Sigmoid colon (tissue), 7 donors: ENCODE results near the gene TRAPPC12. TPM values are rescaled to one million over a fixed set of nuclear protein-coding genes. Genes with fewer than 3 reads are reported as not detected.

ENCODE experiments used
- DNase-seq: peaks from one replicate; pipeline ENCODE4 v3.0.0-alpha.2; 2019
- H3K27ac ChIP-seq, 4 donors: fragments of 200-600 bp; sonication (generic); one replicate each; pipeline ENCODE4 v1.5.1; 2016 to 2019; ENCODE audit warnings: mild to moderate bottlenecking in 1 of 4
- H3K27me3 ChIP-seq, 3 donors: fragments of 200-600 bp; sonication (generic); one replicate each; pipeline ENCODE4 v1.5.1; 2019; ENCODE audit warnings: mild to moderate bottlenecking in 1 of 3
- H3K36me3 ChIP-seq, 4 donors: fragments of 200-600 bp; sonication (generic); one replicate each; pipeline ENCODE4 v1.5.1; 2016 to 2019
- H3K4me1 ChIP-seq, 4 donors: fragments of 200-600 bp; sonication (generic); one replicate each; pipeline ENCODE4 v1.5.1; 2017 to 2019
- H3K4me3 ChIP-seq, 4 donors: fragments of 200-600 bp; sonication (generic); one replicate each; pipeline ENCODE4 v1.5.1; 2017 to 2019; ENCODE audit warnings: mild to moderate bottlenecking in 2 of 4, moderate library complexity in 1 of 4
- H3K9me3 ChIP-seq, 4 donors: fragments of 200-600 bp in 3 of 4; sonication (generic) in 3 of 4; one replicate each; pipeline versions ENCODE4 v1.5.1 to v1.6.1; 2013 to 2019
- EP300 ChIP-seq, 4 donors: sonication (generic); formaldehyde crosslinking; IDR thresholded peaks; one replicate each; pipeline ENCODE4 v1.6.1; 2017; ENCODE audit warnings: antibody characterized with exemption in 4 of 4
- POLR2A ChIP-seq, 2 donors: fragments of 450-650 bp; IDR thresholded peaks; one replicate each; pipeline ENCODE4 v1.6.1; 2016; ENCODE audit warnings: antibody characterized with exemption in 2 of 2, mild to moderate bottlenecking in 2 of 2, moderate library complexity in 2 of 2
- POLR2AphosphoS5 ChIP-seq, 4 donors: sonication (generic); formaldehyde crosslinking; IDR thresholded peaks; one replicate each; pipeline ENCODE4 v1.6.1; 2017; ENCODE audit warnings: antibody characterized with exemption in 4 of 4
- WGBS, 2 donors: extraction: QIAGEN DNeasy Blood & Tissue Kit; methylation state at CpG; one replicate each; pipeline ENCODE4 v1.1.7; 2013; 5-methylcytosine and 5-hydroxymethylcytosine counted together
- intact Hi-C: fragments of 100-400 bp; cut with DNase I; formaldehyde crosslinking; loops from one replicate; pipeline ENCODE4 v1.15.1; 2023
- polyA plus RNA-seq, 3 donors: library from polyadenylated mRNA; stranded (reverse); fragments of 200-250 nt; gene quantifications; one replicate each; pipeline ENCODE4 v1.2.3, GENCODE V29; 2013
- total RNA-seq, 4 donors: library from RNA; depleted of rRNA; stranded (reverse); fragments of >200 nt; gene quantifications; one replicate each; pipeline ENCODE4 v1.1.0, GENCODE V29; 2016
- TF ChIP-seq, protein P1 (sequence below), 4 experiments: fragments of 450-650 bp in 3 of 4; fragments of 200-600 bp in 1 of 4; IDR thresholded peaks; one replicate each; pipeline ENCODE4 v1.5.1; 2016 to 2019; ENCODE audit warnings: antibody characterized with exemption in 4 of 4, mild to moderate bottlenecking in 3 of 4, moderate library complexity in 2 of 4
- donor health status: healthy with polysubstance abuse.
- donor health status: Bipolar disorder and iron deficiency.
- donor health status: healthy.

TRAPPC12 gene
- total and polyA plus RNA-seq, 7 donors = 22.7 to 79.5 (median 50.5) TPM

DNA sequence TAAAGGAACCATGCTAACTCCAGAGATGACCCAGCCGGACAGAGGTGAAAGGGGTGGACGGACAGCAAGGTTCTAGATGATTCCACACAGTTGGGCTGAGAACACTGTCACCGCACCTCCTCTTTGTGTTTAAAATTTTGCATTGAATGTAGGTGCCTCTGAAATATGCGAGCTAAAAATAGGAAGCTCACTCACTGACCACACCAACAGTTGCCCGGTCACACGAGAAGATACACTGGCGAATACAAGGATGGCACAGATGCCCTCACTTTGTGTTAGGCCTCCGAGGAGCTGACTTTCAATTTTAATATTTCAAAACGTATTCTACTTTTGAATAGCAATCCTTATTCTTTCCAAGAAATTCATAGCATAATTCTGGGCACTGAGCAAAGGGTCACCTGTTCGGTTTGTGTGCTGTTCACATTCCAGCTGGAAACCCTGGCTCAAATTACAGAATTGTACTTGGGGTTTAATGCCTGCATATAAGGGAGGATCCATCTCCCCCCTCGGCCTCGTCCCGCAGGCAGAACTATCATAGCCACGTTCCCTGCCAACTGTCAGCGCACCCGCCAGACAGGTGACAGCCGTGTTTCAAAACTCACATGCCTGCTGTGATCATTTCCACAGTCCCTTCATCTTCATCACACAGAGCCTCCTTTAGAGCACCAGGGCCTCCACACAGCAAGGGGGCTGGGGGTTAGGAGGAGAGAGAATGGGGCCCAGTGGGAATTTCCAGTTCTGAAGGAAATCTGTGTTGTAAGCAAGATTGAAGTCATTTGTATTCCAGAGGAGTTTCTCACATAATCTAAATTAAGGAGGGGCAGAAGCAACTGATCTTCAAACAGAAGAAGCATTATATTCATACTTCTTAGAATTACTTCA is 91.6 kb downstream of the TRAPPC12 start:
- Histone ChIP-seq H3K27me3 (no peaks in the 10 kb centered on the region), H3K4me3 (no peak overlapping the region), H3K9me3 (no peaks in the 10 kb centered on the region), H3K4me1 (peaks cover 0 to 41% (median 32%) of the 10 kb centered on the region in 4 donors), H3K27ac (peak overlapping the region; percentile 78 to 88 (median 84)), H3K36me3 (peaks cover 14 to 68% (median 32%) of the 10 kb centered on the region in 4 donors)
- 91 to 95% methylated on average over 17 of the region's 17 CpGs for WGBS, 2 donors
- DNase-seq = no peak
- intact Hi-C loops = no loop called here
- TF ChIP-seq, protein P1, sequence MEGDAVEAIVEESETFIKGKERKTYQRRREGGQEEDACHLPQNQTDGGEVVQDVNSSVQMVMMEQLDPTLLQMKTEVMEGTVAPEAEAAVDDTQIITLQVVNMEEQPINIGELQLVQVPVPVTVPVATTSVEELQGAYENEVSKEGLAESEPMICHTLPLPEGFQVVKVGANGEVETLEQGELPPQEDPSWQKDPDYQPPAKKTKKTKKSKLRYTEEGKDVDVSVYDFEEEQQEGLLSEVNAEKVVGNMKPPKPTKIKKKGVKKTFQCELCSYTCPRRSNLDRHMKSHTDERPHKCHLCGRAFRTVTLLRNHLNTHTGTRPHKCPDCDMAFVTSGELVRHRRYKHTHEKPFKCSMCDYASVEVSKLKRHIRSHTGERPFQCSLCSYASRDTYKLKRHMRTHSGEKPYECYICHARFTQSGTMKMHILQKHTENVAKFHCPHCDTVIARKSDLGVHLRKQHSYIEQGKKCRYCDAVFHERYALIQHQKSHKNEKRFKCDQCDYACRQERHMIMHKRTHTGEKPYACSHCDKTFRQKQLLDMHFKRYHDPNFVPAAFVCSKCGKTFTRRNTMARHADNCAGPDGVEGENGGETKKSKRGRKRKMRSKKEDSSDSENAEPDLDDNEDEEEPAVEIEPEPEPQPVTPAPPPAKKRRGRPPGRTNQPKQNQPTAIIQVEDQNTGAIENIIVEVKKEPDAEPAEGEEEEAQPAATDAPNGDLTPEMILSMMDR (IDR thresholded peaks at IDR 0.05) = no peak
- TF ChIP-seq EP300 (IDR thresholded peaks at IDR 0.05) = no peak
- TF ChIP-seq POLR2AphosphoS5 (IDR thresholded peaks at IDR 0.05) = no peak
- TF ChIP-seq POLR2A (IDR thresholded peaks at IDR 0.05) = no peak

DNA sequence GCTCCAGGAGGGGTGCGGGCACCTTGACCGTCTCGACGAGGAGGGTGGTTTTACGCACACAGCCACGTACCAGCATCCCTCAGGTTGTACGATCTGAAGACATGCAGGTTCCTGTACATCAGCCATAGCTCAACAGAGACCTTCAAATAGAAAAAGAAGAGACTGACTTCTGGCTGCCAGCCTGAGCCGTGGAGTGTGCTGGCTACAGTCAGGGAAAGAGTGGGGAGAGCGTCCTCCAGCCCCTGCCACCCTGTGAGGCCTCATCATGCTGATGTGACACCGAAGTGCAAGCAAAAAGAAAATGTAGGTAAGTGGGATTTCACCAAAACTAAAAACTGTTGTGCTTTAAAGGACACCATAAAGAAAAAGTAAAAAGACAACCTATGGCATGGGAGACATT is 92.8 kb downstream of the TRAPPC12 start:
- Histone ChIP-seq H3K27me3 (no peaks in the 10 kb centered on the region), H3K4me3 (no peak overlapping the region), H3K4me1 (peaks cover 0 to 35% (median 32%) of the 10 kb centered on the region in 4 donors), H3K9me3 (no peaks in the 10 kb centered on the region), H3K27ac (peak overlapping the region in 3 of 4 donors; percentile 84 to 88 (median 84)), H3K36me3 (peaks cover 13 to 64% (median 23%) of the 10 kb centered on the region in 4 donors)
- intact Hi-C loops = no loop called here
- no peak for TF ChIP-seq POLR2A (IDR thresholded peaks at IDR 0.05)
- TF ChIP-seq, protein P1 (IDR thresholded peaks at IDR 0.05) = no peak
- no peak for TF ChIP-seq POLR2AphosphoS5 (IDR thresholded peaks at IDR 0.05)
- TF ChIP-seq EP300 (IDR thresholded peaks at IDR 0.05) = no peak
- 85 to 86% methylated on average over 10 of the region's 10 CpGs for WGBS, 2 donors
- DNase-seq = no peak

GRCh38 chr2:3472966-3473365 is 93.5 kb downstream of the TRAPPC12 start:
- no peak for DNase-seq
- H3K27ac ChIP-seq = no peak overlapping the region

DNA sequence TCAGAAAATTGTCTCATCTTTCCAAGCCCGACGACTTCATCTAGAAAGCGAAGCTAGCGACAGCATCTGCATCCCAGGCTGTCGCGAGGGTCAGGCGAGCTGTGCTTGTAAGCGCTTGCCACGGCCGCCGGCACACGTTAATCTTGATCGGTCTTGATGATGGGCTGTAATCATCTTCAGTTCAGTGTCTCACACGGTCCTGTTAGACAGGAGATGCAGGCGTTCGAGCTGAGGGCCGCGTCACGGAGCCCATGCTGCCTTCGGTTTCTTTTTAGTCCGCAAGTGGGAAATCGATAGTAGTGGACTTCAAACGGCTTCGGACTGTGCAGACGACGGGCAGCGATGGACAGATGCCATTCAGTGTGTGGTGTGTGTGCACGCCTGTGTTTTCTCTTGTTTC is 96.3 kb downstream of the TRAPPC12 start:
- no peak overlapping the region for H3K4me3 ChIP-seq
- peaks cover 5 to 67% (median 26%) of the 10 kb centered on the region in 4 donors for H3K36me3 ChIP-seq
- peaks cover 0 to 13% (median 10%) of the 10 kb centered on the region in 4 donors for H3K4me1 ChIP-seq
- TF ChIP-seq EP300 (IDR thresholded peaks at IDR 0.05) (no peak), POLR2A (IDR thresholded peaks at IDR 0.05) (no peak), POLR2AphosphoS5 (IDR thresholded peaks at IDR 0.05) (no peak)
- TF ChIP-seq, protein P1 (IDR thresholded peaks at IDR 0.05) = no peak
- no peaks in the 10 kb centered on the region for H3K9me3 ChIP-seq
- H3K27ac ChIP-seq = peak overlapping the region; percentile 8 to 46 (median 18)
- intact Hi-C loops = no loop called here
- WGBS, 2 donors = 95 to 96% methylated on average over 28 of the region's 28 CpGs
- no peaks in the 10 kb centered on the region for H3K27me3 ChIP-seq
- DNase-seq = no peak

More at GRCh38 chr2:3472966-3473365, 93.5 kb downstream of the TRAPPC12 start:
- no peaks in the 10 kb centered on the region for H3K9me3 ChIP-seq
- H3K4me1 ChIP-seq = peaks cover 0 to 35% (median 32%) of the 10 kb centered on the region in 4 donors
- no peak overlapping the region for H3K4me3 ChIP-seq
- intact Hi-C loops = no loop called here
- WGBS, 2 donors = 83 to 89% methylated on average over 10 of the region's 10 CpGs
- peaks cover 6 to 61% (median 19%) of the 10 kb centered on the region in 4 donors for H3K36me3 ChIP-seq
- no peaks in the 10 kb centered on the region for H3K27me3 ChIP-seq
- no peak for TF ChIP-seq EP300 (IDR thresholded peaks at IDR 0.05)
- no peak for TF ChIP-seq POLR2A (IDR thresholded peaks at IDR 0.05)
- TF ChIP-seq, protein P1 (IDR thresholded peaks at IDR 0.05) = no peak
- no peak for TF ChIP-seq POLR2AphosphoS5 (IDR thresholded peaks at IDR 0.05)
